NCI-H1105 (cell line): Measurements from ENCODE around the gene APCDD1.
"Not testable (repeated sequence)": the region's sequence is repeated elsewhere in the genome, so short reads cannot be mapped to it uniquely, and the experiment has no call there.

Experiments used
- DNase-seq: peaks from one replicate; lab custom pipeline; 2025; lab: John Stamatoyannopoulos, UW

Gene APCDD1

GRCh38 chr18:10495936-10496335, 41.5 kb downstream of the APCDD1 start:
- no peak for DNase-seq

GRCh38 chr18:10497206-10497749, 42.8 kb downstream of the APCDD1 start:
- DNase-seq = no peak

GRCh38 chr18:10499230-10499629, 44.8 kb downstream of the APCDD1 start:
- DNase-seq = no peak

GRCh38 chr18:10500038-10500437, 45.6 kb downstream of the APCDD1 start:
- DNase-seq = no peak

DNA sequence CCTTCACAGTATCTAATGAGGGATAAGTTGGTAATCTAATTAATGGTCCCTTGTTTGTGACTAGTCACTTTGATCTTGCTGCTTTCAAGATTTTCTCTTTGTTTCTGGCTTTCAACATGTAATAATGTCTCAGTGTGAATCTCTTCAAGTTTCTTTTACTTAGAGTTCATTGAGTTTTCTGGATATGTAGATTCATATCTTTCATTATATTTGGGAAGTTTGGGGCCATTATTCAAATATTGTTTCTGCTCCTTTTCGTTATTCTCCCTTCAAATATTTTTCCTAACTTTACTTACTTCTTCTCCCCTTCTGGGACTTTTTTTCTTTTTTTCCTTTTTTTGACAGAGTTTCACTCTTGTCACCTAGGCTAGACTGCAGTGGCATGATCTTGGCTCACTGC, 50.3 kb downstream of the APCDD1 start:
- DNase-seq = no peak

DNA sequence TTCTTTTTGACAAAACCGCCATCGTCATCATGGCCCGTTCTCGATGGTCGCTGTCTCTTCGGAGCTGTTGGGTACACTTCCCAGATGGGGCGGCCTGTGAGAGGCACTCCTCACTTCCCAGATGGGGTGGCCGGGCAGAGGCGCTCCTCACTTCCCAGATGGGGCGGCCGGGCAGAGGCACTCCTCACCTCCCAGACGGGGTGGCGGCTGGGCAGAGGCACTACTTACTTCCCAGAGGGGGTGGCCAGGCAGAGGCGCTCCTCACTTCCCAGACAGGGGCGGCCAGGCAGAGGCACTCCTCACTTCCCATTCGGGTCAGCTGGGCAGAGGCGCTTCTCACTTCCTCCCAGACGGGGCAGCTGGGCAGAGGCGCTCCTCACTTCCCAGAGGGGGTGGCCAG, 51.5 kb downstream of the APCDD1 start:
- not testable (repeated sequence) for DNase-seq

GRCh38 chr18:10508591-10508990, 54.2 kb downstream of the APCDD1 start:
- no peak for DNase-seq

DNA sequence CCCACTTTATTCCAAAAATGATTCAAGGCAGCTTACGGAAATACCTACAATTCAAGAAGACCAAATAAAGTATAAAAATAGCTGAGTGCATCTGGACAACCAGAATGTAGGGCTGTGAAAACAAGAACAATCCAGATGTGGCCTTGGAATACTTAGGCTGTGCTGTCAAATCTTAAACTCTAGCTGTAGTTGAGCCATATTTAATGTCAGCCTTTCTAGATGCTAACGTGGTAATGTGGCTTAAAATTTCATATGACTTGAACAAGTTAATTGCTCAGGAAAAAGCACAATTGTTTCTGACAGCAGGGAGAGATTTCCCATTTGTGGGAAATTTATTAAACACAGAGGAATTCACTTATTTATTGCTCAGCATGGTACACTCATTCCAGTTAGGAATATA, 56.8 kb downstream of the APCDD1 start:
- DNase-seq = no peak

GRCh38 chr18:10514082-10514481, 59.6 kb downstream of the APCDD1 start:
- no peak for DNase-seq

DNA sequence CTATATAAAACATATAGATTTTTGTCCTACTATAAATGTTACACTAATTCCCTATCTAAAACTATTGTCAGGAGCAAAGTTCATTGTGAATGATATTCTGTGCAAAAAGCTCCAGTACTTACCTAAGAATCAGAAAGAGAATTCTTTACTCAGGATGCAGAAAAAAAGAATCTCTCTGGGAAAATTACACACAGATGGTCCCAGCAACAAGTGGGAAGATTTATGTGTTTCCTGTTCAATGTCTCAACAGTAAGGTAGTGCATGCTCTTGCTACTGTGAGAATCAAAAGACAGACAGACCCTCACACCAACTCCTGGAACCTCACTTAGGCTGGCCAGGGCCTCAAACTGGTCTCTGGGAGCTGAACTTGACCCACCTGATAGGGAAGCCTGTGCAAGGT, 60.2 kb downstream of the APCDD1 start:
- DNase-seq = no peak

DNA sequence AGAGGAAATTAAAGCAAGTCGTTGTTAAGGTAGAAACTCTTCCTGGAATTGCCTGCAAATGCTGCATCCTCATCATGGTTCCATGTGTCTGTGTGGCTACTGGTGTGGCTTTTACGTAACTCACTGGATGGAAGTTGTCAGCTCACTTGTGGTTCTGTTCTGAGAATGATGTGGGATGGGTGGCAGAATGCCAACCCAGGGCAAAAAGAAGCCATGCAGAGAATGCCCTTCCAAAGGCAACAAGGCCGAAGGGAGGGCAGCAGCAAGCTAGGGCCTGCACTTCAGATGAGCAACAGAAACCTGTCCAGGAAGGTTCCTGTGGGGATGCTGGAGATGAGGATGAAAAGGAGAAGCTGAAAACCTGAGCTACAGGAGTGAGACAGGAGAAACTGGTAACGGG, 61.0 kb downstream of the APCDD1 start:
- DNase-seq = no peak

- no peak for DNase-seq
These were observed 61.6 kb downstream of the APCDD1 start for GRCh38 chr18:10516078-10516477.

DNA sequence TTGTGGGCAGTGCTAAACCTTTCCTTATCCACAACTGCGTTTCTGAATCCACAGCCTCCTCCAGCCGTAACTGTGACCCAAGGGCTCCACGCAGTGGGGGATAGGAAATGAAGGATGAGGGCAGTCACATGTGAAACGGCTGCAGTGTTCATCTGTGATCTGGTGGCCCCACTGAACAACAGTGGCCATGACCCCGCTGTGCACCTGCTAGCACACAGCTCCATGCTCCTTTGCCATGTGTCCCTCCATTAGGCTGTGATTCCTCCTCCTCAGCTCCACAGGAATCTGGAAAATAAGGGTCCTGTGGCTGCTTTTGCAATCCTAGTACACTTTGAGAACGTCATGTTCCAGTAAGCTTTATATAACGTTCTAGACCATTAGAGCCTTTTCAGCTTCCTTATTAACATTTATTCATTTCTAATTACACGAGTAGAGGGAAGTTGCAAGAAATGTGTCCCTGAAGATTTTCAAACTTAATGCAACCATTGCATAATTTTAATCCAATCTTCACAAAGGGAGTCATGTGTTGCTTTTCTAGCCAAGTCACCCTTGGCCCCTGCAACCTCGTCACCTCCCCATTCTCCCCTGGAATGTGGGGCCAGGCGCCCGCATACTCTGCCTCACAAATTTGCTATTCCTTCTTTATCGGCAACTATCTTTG, 64.3 kb downstream of the APCDD1 start:
- no peak for DNase-seq

DNA sequence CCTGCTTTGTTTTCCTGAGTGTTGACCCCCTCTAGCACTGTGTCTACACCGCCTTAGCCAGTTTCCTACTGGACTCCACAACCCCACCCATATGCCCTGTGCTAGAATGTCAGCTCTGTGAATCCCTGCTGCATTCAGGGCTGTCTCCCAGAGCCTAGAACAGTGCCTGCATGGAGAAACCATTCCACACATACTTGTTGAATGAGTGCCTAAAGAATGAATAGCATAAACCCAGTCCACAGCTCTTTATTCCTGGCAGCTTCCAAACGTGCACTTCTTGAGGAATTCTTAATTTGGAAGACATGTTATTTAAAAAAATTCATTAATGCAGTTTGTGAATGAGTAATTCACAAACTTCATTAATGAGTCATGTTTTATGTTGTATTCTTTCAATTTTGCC, 64.9 kb downstream of the APCDD1 start:
- DNase-seq = no peak

GRCh38 chr18:10519999-10520935, 65.8 kb downstream of the APCDD1 start:
- peak; percentile 49 for DNase-seq

DNA sequence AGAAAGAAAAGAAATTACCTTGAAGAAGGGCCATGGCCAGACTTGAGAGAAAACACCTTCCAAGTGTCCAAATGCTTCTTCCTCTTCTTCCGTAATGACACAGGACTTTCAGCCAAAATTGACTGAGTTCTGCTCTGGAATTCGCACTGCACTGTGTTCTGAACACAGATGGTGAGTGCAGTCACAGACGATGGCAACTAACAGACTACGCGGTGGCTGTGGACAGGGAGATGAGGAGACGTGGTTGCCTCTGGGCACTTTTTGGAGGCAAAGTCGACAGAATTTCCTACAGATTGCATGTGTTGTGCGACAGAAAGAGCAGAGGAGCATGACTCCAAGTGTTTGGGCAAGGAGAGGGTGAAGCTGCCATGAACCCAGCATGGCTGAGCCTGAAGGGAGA, 67.1 kb downstream of the APCDD1 start:
- no peak for DNase-seq

DNA sequence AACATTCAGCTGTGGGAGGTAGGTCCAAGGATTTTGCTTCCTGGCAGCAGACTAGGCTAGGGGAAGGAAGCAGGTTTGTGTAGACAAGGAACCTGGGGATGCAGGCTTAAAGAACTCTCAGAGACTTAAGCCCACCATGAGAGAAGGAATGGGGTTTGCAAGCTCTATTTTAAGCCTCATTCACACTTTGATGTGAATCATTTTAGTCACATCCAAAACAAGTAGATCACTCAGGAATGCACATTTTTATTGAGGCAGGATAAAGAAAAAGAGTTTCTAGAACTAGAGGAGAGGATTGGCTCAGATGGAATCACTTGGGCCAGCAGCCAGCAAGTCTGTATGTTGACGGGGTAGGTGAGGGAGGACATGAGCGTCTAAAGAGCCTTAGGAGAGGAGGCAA, 68.1 kb downstream of the APCDD1 start:
- DNase-seq = no peak

GRCh38 chr18:10523544-10523943, 69.1 kb downstream of the APCDD1 start:
- no peak for DNase-seq

- DNase-seq = no peak
These were observed 70.3 kb downstream of the APCDD1 start for GRCh38 chr18:10524507-10525370.

- DNase-seq = no peak
These were observed 70.9 kb downstream of the APCDD1 start for GRCh38 chr18:10525371-10525691.

DNA sequence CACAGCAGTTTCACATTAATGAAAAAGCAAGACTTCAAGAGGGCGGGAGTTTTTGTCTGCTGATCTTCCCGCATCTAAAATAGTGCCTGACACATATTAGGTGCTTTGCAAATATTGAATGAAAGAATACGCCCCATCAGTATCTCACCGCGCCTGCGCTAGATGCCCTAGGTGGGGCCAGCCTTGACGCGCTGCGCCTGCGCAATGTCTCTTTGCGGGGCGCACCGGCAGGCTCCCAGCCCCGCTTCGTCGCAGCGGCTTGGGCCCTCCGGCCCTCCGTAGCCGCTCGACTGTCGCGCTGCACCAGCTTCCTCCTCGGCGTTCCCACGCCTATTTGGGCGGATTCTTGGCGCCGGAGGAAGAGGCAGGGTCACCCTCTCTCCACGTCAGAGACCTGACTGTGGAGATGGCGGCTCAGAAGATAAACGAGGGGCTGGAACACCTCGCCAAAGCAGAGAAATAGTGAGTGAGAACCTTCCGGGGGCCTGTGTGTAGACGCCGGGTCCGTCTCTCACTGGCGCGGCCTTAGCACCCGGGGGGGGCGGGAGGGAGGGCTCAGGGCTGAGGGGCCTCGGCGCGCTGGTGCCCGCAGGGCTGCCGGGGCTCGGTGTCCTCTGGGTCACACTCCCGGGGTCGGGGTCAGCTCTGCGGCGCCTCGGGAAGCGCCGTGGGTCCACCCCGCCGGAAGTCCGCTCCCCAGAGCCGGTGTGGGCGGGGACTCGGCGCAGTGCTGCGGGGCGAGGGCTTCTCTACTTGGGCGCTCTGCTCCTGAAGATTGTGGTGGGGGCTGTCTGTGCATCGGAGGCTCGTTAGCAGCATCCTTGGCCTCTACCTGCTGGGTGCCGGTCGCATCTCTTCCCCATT, 71.5 kb downstream of the APCDD1 start, which contains the start of gene NAPG:
TSS of gene NAPG (plus strand) at position 331 of the 864 bp plus-strand sequence. CDS start at position 407, 76 bp downstream.
- peak; percentile 66 for DNase-seq
